Astrocyte of the cerebellum (primary cell): Measurements from ENCODE around the gene BTRC.

ENCODE experiments used
- DNase-seq: peaks from one replicate; pipeline ENCODE4 v3.0.0-alpha.2; 2011; ENCODE audit warnings: low read depth
- H3K4me3 ChIP-seq: 2 replicates; pipeline ENCODE4 v1.5.1; 2011; ENCODE audit warnings: mild to moderate bottlenecking, low read depth, low read length, moderate library complexity
- in situ Hi-C: cut with HindIII; loops from 2 replicates; pipeline ENCODE4 v1.10.0; 2017; ENCODE audit warnings: low sequenced_read_pairs
- TF ChIP-seq, protein P1 (sequence below): IDR thresholded peaks from 2 replicates; pipeline ENCODE4 v1.5.1; 2012; ENCODE audit warnings: low read length, low read depth, moderate library complexity, mild to moderate bottlenecking; ENCODE audit errors: missing control alignments

BTRC gene

DNA sequence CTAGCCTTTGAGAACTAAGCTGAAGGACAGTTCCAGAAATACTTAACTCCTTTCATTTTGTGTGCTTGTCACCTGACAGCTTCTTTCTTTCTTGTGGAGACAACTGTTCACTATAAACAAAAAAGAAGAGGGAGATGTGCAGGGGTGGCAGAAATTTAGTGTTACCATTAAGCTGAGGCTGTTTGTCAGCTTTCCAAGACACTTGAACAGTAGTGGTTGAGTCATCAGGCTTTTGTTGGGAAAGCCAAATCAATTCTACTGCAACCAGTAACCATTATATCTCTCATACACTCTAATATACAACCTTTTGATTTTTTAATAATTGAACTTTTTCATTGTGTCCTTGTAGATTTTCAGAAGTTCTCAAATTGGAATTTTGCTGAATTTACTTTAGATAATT is 158.8 kb downstream of the BTRC start:
- DNase-seq: peak; percentile 26
- TF ChIP-seq, protein P1, sequence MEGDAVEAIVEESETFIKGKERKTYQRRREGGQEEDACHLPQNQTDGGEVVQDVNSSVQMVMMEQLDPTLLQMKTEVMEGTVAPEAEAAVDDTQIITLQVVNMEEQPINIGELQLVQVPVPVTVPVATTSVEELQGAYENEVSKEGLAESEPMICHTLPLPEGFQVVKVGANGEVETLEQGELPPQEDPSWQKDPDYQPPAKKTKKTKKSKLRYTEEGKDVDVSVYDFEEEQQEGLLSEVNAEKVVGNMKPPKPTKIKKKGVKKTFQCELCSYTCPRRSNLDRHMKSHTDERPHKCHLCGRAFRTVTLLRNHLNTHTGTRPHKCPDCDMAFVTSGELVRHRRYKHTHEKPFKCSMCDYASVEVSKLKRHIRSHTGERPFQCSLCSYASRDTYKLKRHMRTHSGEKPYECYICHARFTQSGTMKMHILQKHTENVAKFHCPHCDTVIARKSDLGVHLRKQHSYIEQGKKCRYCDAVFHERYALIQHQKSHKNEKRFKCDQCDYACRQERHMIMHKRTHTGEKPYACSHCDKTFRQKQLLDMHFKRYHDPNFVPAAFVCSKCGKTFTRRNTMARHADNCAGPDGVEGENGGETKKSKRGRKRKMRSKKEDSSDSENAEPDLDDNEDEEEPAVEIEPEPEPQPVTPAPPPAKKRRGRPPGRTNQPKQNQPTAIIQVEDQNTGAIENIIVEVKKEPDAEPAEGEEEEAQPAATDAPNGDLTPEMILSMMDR: no peak
- in situ Hi-C loops: no loop called here
- no peak overlapping the region for H3K4me3 ChIP-seq

DNA sequence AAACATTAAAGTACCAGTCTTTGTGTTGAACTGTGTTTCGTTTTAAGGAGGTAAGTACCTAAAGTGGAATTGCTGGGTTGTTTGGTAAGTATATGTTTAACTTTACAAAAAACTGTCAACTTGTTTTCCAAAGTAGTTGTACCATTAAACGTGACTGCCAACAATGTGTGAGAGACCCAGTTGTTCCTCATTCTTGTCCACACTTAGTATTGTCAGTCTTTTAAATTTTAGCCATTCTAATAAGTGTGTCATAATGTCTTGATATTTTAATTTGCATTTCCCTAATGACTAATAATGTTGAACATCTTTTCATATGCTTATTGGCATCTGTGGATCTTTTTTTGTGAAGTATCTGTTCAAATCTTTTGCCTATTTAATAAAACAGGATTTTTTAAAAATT is 159.8 kb downstream of the BTRC start:
- in situ Hi-C loops: no loop called here
- no peak overlapping the region for H3K4me3 ChIP-seq
- no peak for DNase-seq
- TF ChIP-seq, protein P1: no peak

DNA sequence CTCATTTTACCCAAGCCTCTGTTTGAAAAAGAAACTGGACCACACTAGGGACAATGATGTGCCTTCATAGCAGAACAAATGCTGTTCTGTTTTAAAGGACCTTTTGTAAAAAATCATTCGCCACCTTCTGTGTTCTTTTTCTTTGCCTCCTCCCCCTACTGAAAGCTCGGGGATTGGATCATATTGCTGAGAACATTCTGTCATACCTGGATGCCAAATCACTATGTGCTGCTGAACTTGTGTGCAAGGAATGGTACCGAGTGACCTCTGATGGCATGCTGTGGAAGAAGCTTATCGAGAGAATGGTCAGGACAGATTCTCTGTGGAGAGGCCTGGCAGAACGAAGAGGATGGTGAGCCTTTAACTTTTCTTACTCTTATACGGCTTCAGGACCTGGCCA is 171.9 kb downstream of the BTRC start:
- in situ Hi-C loops: no loop called here
- no peak for DNase-seq
- no peak overlapping the region for H3K4me3 ChIP-seq
- TF ChIP-seq, protein P1: no peak

DNA sequence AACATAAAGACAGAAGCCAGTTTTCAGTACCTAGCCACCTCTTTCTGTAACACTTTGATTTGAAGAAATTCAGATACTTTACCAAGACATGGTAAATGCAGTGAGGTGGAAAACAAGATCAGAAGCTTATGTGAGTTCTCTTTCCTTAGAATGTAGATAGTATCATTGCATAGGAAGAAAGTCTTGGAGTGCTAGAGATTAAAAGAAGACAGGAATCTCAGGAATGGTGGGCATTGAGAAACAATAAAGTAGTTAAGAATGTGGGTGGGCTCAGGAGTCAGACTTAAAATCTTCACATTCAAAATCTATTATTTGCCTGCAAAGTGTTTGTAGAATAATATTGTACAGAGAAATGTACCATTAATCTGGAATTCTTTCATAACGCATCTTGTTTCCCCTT is 175.2 kb downstream of the BTRC start:
- no peak for DNase-seq
- in situ Hi-C loops: no loop called here
- TF ChIP-seq, protein P1: no peak
- H3K4me3 ChIP-seq: no peak overlapping the region

DNA sequence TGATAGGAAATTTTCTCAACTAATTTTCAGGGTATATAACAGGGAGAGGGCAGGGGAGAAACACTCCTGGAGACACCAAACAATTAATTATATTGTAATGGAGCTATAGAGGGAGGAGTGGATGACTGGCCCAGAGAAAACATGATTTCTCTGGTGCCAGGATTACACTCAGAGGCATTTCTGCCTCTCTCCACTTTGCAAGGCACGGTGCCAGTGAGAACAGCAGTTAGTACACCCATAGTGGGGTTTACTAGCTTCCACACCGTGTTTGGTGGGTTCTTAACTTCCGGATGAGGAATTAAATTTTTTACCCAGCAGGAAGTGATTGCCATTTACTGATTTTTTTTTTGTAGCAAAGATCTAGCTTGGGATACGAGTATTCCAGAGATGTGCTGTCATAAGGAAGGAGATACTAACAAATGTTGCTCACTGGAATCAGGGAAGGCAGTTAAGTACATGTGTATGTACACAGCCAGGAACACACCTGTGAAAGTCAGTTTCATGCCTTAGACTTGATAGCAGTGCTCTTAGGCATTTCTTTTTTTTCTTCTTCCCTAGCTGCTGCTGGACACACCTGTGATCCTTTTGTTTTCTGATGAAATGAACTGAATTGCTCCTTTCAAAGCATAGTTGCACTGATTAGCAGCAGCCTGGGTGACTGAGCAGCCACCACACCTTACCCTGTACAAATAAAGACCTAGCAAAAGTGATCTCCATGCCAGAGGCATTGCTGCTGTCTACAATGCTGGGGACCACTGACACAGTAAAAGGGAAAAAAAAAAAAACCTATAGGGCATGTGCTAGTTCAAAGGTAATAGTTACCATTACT is 176.0 kb downstream of the BTRC start:
- TF ChIP-seq, protein P1: no peak
- no peak for DNase-seq
- no peak overlapping the region for H3K4me3 ChIP-seq
- in situ Hi-C loops: no loop called here

DNA sequence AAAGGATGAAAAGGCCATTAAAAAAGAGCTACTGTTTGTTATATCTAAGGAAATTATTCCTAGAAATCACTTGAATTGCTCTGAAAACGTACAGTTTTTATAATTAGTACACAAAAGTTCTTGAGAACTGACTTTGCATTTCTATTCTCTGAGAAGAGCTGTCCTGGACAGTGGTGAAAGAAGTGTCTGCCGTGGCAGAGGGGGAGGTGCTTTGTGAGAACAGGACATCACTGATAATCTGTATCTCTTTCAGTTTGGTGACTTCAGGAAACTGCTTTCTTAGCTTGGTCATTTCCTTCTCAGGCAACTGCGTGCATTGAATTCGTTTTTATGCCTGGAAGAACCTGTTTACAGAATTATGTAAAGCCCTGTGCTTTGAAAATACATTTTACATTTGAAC is 182.0 kb downstream of the BTRC start:
- TF ChIP-seq, protein P1: no peak
- in situ Hi-C loops: no loop called here
- no peak overlapping the region for H3K4me3 ChIP-seq
- no peak for DNase-seq

DNA sequence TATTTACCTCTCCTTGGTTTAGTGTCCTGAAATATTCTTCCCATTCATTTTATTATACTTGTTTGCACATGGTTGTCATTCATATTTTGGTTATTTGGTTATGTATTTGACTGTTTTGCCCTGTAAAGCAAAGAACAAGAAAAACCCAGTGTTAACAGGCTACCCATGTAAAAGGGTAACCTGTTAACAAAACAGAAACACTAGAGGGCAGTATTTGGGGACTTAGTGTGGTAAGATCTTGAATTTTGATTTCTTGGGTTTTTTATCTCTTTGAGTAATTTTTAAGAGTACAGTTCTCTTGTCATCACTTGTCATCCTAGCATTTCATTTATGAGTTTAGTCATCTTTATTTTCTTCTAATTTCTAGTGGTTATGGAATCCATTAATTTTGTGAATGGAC is 182.8 kb downstream of the BTRC start:
- in situ Hi-C loops: no loop called here
- no peak for DNase-seq
- TF ChIP-seq, protein P1: peak; percentile 31

More for the DNA sequence above, 182.8 kb downstream of the BTRC start:
- no peak overlapping the region for H3K4me3 ChIP-seq
